ENCODE data around the gene RNU11. TPM values are rescaled to one million over a fixed set of nuclear protein-coding genes. Genes with fewer than 3 reads are reported as not detected.
"Not testable (repeated sequence)": the region's sequence is repeated elsewhere in the genome, so short reads cannot be mapped to it uniquely, and the experiment has no call there.

The RNU11 gene
- total and polyA plus RNA-seq, 2 experiments from 2014 or later, result not detected

- Histone ChIP-seq H3K4me1 (ENCODE audit: insufficient read depth) (peaks cover 13% of the 10 kb centered on the region), H3K36me3 (replicated peaks; ENCODE audit: insufficient read depth, low read depth) (no peaks in the 10 kb centered on the region), H4K20me1 (ENCODE audit: insufficient read depth, poor library complexity, severe bottlenecking) (no peaks in the 10 kb centered on the region), H3K79me2 (peaks cover 9% of the 10 kb centered on the region), H3K27ac (peak overlapping the region; percentile 15), H3K4me2 (peak overlapping the region; percentile 13), H3K27me3 (no peaks in the 10 kb centered on the region), H3K4me3 (no peak overlapping the region), H2AFZ (no peak overlapping the region), H3K9me2 (replicated peaks; ENCODE audit: insufficient read depth) (no peaks in the 10 kb centered on the region), H3K9me3 (ENCODE audit: low read depth) (no peaks in the 10 kb centered on the region)
- DNase-seq (ENCODE audit: low spot score), result peak; percentile 24
- WGBS (ENCODE audit: low lambda C conversion rate, missing lambda C conversion rate), result 82% methylated on average over 1 of the region's 1 CpG
- TF ChIP-seq EZH2phosphoT487 (IDR thresholded peaks at IDR 0.05; ENCODE audit: low read depth, severe bottlenecking, unreplicated experiment) (no peak), EZH2 (IDR thresholded peaks at IDR 0.05; ENCODE audit: borderline replicate concordance) (no peak), CTCF (IDR thresholded peaks at IDR 0.05; ENCODE audit: poor library complexity) (no peak)
Observed at GRCh38 chr1:28646040-28646439, 2.4 kb upstream of the RNU11 start.

DNA sequence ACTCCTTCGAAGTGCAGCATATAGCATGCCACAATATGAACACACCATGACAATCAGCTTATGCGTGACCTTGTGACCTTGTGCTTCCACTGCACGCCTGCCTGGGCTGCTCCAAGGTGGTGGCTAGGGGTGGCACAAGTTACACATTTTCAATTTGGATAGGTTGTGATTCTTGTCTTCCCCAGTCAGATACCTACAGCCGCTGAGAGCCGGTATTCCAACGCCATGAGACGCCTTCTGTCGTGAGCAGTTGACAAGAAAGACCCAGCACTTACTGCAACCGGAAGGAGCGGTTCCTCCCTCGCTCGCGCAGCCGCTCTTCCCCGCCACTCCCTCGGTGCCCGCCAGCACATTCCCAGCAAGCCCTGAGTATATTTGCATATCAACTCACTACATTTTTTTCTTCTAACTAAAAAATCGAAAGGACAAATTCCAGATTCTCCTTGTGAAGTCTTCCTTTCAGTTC lies 359 bp upstream of the RNU11 start:
- WGBS (ENCODE audit: low lambda C conversion rate, missing lambda C conversion rate), result 8% methylated on average over 18 of the region's 18 CpGs
- Histone ChIP-seq H3K36me3 (replicated peaks; ENCODE audit: insufficient read depth, low read depth) (no peaks in the 10 kb centered on the region), H3K9me3 (ENCODE audit: low read depth) (no peaks in the 10 kb centered on the region), H3K4me3 (no peak overlapping the region), H2AFZ (peak overlapping the region; percentile 1), H3K4me1 (ENCODE audit: insufficient read depth) (peaks cover 8% of the 10 kb centered on the region), H3K27me3 (no peaks in the 10 kb centered on the region), H3K4me2 (peak overlapping the region; percentile 75), H3K79me2 (no peaks in the 10 kb centered on the region), H3K9me2 (replicated peaks; ENCODE audit: insufficient read depth) (no peaks in the 10 kb centered on the region), H4K20me1 (ENCODE audit: insufficient read depth, poor library complexity, severe bottlenecking) (no peaks in the 10 kb centered on the region), H3K27ac (peak overlapping the region; percentile 89)
- no peak for TF ChIP-seq EZH2 (IDR thresholded peaks at IDR 0.05; ENCODE audit: borderline replicate concordance)
- no peak for TF ChIP-seq CTCF (IDR thresholded peaks at IDR 0.05; ENCODE audit: poor library complexity)
- no peak for TF ChIP-seq EZH2phosphoT487 (IDR thresholded peaks at IDR 0.05; ENCODE audit: low read depth, severe bottlenecking, unreplicated experiment)
- peak; percentile 95 for DNase-seq (ENCODE audit: low spot score)

GRCh38 chr1:28653063-28653462 lies 4.7 kb downstream of the RNU11 start:
- H3K4me3 ChIP-seq; H4K20me1 ChIP-seq (ENCODE audit: insufficient read depth, poor library complexity, severe bottlenecking); H3K79me2 ChIP-seq; H3K27ac ChIP-seq; H3K36me3 ChIP-seq (replicated peaks; ENCODE audit: insufficient read depth, low read depth); H3K4me1 ChIP-seq (ENCODE audit: insufficient read depth); H2AFZ ChIP-seq; H3K9me2 ChIP-seq (replicated peaks; ENCODE audit: insufficient read depth); H3K9me3 ChIP-seq (ENCODE audit: low read depth); H3K27me3 ChIP-seq; DNase-seq (ENCODE audit: low spot score); H3K4me2 ChIP-seq: not testable (repeated sequence)
- WGBS (ENCODE audit: low lambda C conversion rate, missing lambda C conversion rate), result 94% methylated on average over 13 of the region's 13 CpGs

DNA sequence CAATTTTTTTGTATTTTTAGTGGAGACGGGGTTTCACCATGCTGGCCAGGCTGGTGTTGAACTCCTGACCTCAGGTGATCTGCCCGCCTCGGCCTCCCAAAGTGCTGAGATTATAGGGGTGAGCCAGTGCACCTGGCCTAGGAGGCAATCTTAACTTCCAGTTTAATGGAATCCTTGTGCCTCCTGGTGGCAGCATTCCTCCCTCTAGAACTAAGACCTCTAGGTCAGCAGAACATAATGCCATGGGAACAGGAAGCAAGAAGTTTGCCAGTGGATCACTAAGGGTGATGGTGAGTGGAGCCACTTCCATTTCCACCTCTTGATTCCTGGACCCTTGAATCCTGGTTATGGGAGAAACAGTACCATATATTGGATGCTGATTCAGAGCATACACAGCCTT lies 5.5 kb downstream of the RNU11 start:
- WGBS (ENCODE audit: low lambda C conversion rate, missing lambda C conversion rate), result 51% methylated on average over 3 of the region's 3 CpGs
- not testable (repeated sequence) for H3K27ac ChIP-seq
- DNase-seq (ENCODE audit: low spot score), result peak; percentile 43

GRCh38 chr1:28655448-28656311 lies 7.3 kb downstream of the RNU11 start:
- H3K9me3 ChIP-seq (ENCODE audit: low read depth); H2AFZ ChIP-seq; H3K4me1 ChIP-seq (ENCODE audit: insufficient read depth); H3K4me2 ChIP-seq; H3K36me3 ChIP-seq (replicated peaks; ENCODE audit: insufficient read depth, low read depth); H3K27me3 ChIP-seq; DNase-seq (ENCODE audit: low spot score); H3K4me3 ChIP-seq; H3K9me2 ChIP-seq (replicated peaks; ENCODE audit: insufficient read depth); H4K20me1 ChIP-seq (ENCODE audit: insufficient read depth, poor library complexity, severe bottlenecking); H3K79me2 ChIP-seq: not testable (repeated sequence)
- WGBS (ENCODE audit: low lambda C conversion rate, missing lambda C conversion rate), result 78% methylated on average over 10 of the region's 10 CpGs
- peak overlapping the region; percentile 9 for H3K27ac ChIP-seq

More for the DNA sequence above, 5.5 kb downstream of the RNU11 start:
- H3K27me3 ChIP-seq; H2AFZ ChIP-seq; H3K4me3 ChIP-seq; H3K36me3 ChIP-seq (replicated peaks; ENCODE audit: insufficient read depth, low read depth); H3K79me2 ChIP-seq; H3K9me2 ChIP-seq (replicated peaks; ENCODE audit: insufficient read depth); H4K20me1 ChIP-seq (ENCODE audit: insufficient read depth, poor library complexity, severe bottlenecking); H3K9me3 ChIP-seq (ENCODE audit: low read depth); H3K4me2 ChIP-seq; H3K4me1 ChIP-seq (ENCODE audit: insufficient read depth): not testable (repeated sequence)
- TF ChIP-seq CTCF (IDR thresholded peaks at IDR 0.05; ENCODE audit: poor library complexity), result peak; percentile 33
